Measurements from ENCODE around the gene EXOSC6. TPM values are rescaled to one million over a fixed set of nuclear protein-coding genes. Genes with fewer than 3 reads are reported as not detected.
"Not testable (repeated sequence)": the region's sequence is repeated elsewhere in the genome, so short reads cannot be mapped to it uniquely, and the experiment has no call there.

EXOSC6 gene
- total RNA-seq, 1 donor from 2014 or later, result 29.3 TPM

GRCh38 chr16:70254180-70254964, 2.6 kb upstream of the EXOSC6 start:
- TF ChIP-seq CTCF (conservative IDR thresholded peaks at IDR 0.05; ENCODE audit: low read depth, low read length), result no peak
- H3K4me3 ChIP-seq (ENCODE audit: low read depth, low read length), result no peak overlapping the region
- no peak for DNase-seq (ENCODE audit: low read depth)

GRCh38 chr16:70253291-70254106, 1.8 kb upstream of the EXOSC6 start:
- TF ChIP-seq CTCF (conservative IDR thresholded peaks at IDR 0.05; ENCODE audit: low read depth, low read length), result peak; percentile 65
- no peak overlapping the region for H3K4me3 ChIP-seq (ENCODE audit: low read depth, low read length)
- no peak for DNase-seq (ENCODE audit: low read depth)

GRCh38 chr16:70252355-70252988, 732 bp upstream of the EXOSC6 start:
- TF ChIP-seq CTCF (conservative IDR thresholded peaks at IDR 0.05; ENCODE audit: low read depth, low read length), result peak; percentile 62
- no peak for DNase-seq (ENCODE audit: low read depth)
- no peak overlapping the region for H3K4me3 ChIP-seq (ENCODE audit: low read depth, low read length)

- peak; percentile 12 for TF ChIP-seq CTCF (conservative IDR thresholded peaks at IDR 0.05; ENCODE audit: low read depth, low read length)
- no peak for DNase-seq (ENCODE audit: low read depth)
- H3K4me3 ChIP-seq (ENCODE audit: low read depth, low read length), result peak overlapping the region; percentile 77
These were observed 752 bp downstream of the EXOSC6 start for GRCh38 chr16:70250748-70251628.

- H3K4me3 ChIP-seq (ENCODE audit: low read depth, low read length); DNase-seq (ENCODE audit: low read depth): not testable (repeated sequence)
These were observed 2.0 kb downstream of the EXOSC6 start for GRCh38 chr16:70249697-70250096.

GRCh38 chr16:70238773-70239172, 13.0 kb downstream of the EXOSC6 start:
- not testable (repeated sequence) for H3K4me3 ChIP-seq (ENCODE audit: low read depth, low read length); DNase-seq (ENCODE audit: low read depth)

- H3K4me3 ChIP-seq (ENCODE audit: low read depth, low read length); DNase-seq (ENCODE audit: low read depth): not testable (repeated sequence)
These were observed 19.9 kb downstream of the EXOSC6 start for GRCh38 chr16:70231831-70232230.

GRCh38 chr16:70226024-70226423, 25.7 kb downstream of the EXOSC6 start:
- not testable (repeated sequence) for DNase-seq (ENCODE audit: low read depth); H3K4me3 ChIP-seq (ENCODE audit: low read depth, low read length)

- not testable (repeated sequence) for H3K4me3 ChIP-seq (ENCODE audit: low read depth, low read length)
These were observed 26.3 kb downstream of the EXOSC6 start for GRCh38 chr16:70225430-70225829.

GRCh38 chr16:70224645-70225044, 27.1 kb downstream of the EXOSC6 start:
- H3K4me3 ChIP-seq (ENCODE audit: low read depth, low read length); DNase-seq (ENCODE audit: low read depth): not testable (repeated sequence)

More at GRCh38 chr16:70225430-70225829, 26.3 kb downstream of the EXOSC6 start:
- DNase-seq (ENCODE audit: low read depth), result not testable (repeated sequence)

GRCh38 chr16:70223971-70224513, 27.7 kb downstream of the EXOSC6 start:
- not testable (repeated sequence) for H3K4me3 ChIP-seq (ENCODE audit: low read depth, low read length); DNase-seq (ENCODE audit: low read depth)

GRCh38 chr16:70223216-70223615, 28.5 kb downstream of the EXOSC6 start:
- DNase-seq (ENCODE audit: low read depth); H3K4me3 ChIP-seq (ENCODE audit: low read depth, low read length): not testable (repeated sequence)

Measured in epithelial cell of proximal tubule (primary cell).